WTC11 (cell line): ENCODE measurements around the gene CCN6. TPM values are rescaled to one million over a fixed set of nuclear protein-coding genes. Genes with fewer than 3 reads are reported as not detected.

ENCODE experiments used
- ATAC-seq: fragments of 200-7000 bp; cut with Tn5 transposase; 2 replicates; pipeline ENCODE4 v1.10.0; 2021; ENCODE audit warnings: mild to moderate bottlenecking, moderate library complexity
- CTCF ChIA-PET: fragments of 300-600 bp; sonication (Branson Sonifier 250); formaldehyde crosslinking; loops from one replicate; lab custom pipeline; 2021; ENCODE audit warnings: antibody characterized with exemption; lab: Charles Lee
- POLR2A ChIA-PET: fragments of 350-600 bp; sonication (Branson Sonifier 250); formaldehyde crosslinking; loops from one replicate; lab custom pipeline; 2021; ENCODE audit warnings: antibody characterized with exemption; lab: Charles Lee
- DNase-seq: peaks from one replicate; pipeline ENCODE4 v3.0.0; 2021; ENCODE audit warnings: low spot score
- H3K27ac Mint-ChIP-seq: 2 replicates; pipeline ENCODE4 v1.8.0; 2021; ENCODE audit warnings: mixed read lengths
- H3K27me3 Mint-ChIP-seq: 2 replicates; pipeline ENCODE4 v1.8.0; 2021; ENCODE audit warnings: low read depth, mild to moderate bottlenecking, moderate library complexity, mixed read lengths
- H3K36me3 Mint-ChIP-seq: 2 replicates; pipeline ENCODE4 v1.8.0; 2021; ENCODE audit warnings: mixed read lengths
- H3K4me1 Mint-ChIP-seq: 2 replicates; pipeline ENCODE4 v1.8.0; 2022; ENCODE audit warnings: mixed read lengths
- H3K4me3 Mint-ChIP-seq: 2 replicates; pipeline ENCODE4 v1.8.0; 2021; ENCODE audit warnings: mild to moderate bottlenecking, moderate library complexity, mixed read lengths
- H3K9me3 Mint-ChIP-seq: 2 replicates; pipeline ENCODE4 v1.8.0; 2021; ENCODE audit warnings: mixed read lengths
- ATF3 ChIP-seq: sonication (generic); formaldehyde crosslinking; conservative IDR thresholded peaks from 2 replicates; pipeline ENCODE4 v1.8.1; 2022; ENCODE audit warnings: mild to moderate bottlenecking, missing genetic modification reagents
- ATF6 ChIP-seq: sonication (generic); formaldehyde crosslinking; IDR thresholded peaks from 2 replicates; pipeline ENCODE4 v1.8.1; 2023; ENCODE audit warnings: mild to moderate bottlenecking, missing genetic modification reagents
- CBFB ChIP-seq: sonication (generic); formaldehyde crosslinking; IDR thresholded peaks from 2 replicates; pipeline ENCODE4 v1.8.1; 2022; ENCODE audit warnings: mild to moderate bottlenecking, low read depth, missing genetic modification reagents
- CDX4 ChIP-seq: fragments of 250-450 bp; sonication (Bioruptor Pico); IDR thresholded peaks from 2 replicates; pipeline ENCODE4 v1.9.0; 2021; ENCODE audit warnings: moderate library complexity, mild to moderate bottlenecking, inconsistent platforms, borderline replicate concordance
- CREB1 ChIP-seq: sonication (generic); formaldehyde crosslinking; IDR thresholded peaks from 2 replicates; pipeline ENCODE4 v1.8.0; 2023; ENCODE audit warnings: mild to moderate bottlenecking, missing genetic modification reagents
- E2F5 ChIP-seq: sonication (generic); formaldehyde crosslinking; IDR thresholded peaks from 2 replicates; pipeline ENCODE4 v1.8.1; 2022; ENCODE audit warnings: mild to moderate bottlenecking, moderate library complexity, missing genetic modification reagents
- FOXJ3 ChIP-seq: sonication (generic); formaldehyde crosslinking; IDR thresholded peaks from 2 replicates; pipeline ENCODE4 v1.9.0; 2021; ENCODE audit warnings: missing genetic modification reagents, mild to moderate bottlenecking, borderline replicate concordance
- FOXP4 ChIP-seq: sonication (generic); formaldehyde crosslinking; IDR thresholded peaks from 2 replicates; pipeline ENCODE4 v1.8.0; 2022; ENCODE audit warnings: mild to moderate bottlenecking, missing genetic modification reagents
- GTF2I ChIP-seq: fragments of 250-450 bp; sonication (Bioruptor Pico); conservative IDR thresholded peaks from 2 replicates; pipeline ENCODE4 v1.4.0; 2021; ENCODE audit warnings: mild to moderate bottlenecking
- IRF1 ChIP-seq: sonication (generic); formaldehyde crosslinking; IDR thresholded peaks from 2 replicates; pipeline ENCODE4 v1.8.0; 2023; ENCODE audit warnings: missing genetic modification reagents
- IRF2 ChIP-seq: sonication (generic); formaldehyde crosslinking; IDR thresholded peaks from 2 replicates; pipeline ENCODE4 v1.8.0; 2022; ENCODE audit warnings: low read depth, missing genetic modification reagents, borderline replicate concordance
- JUN ChIP-seq: sonication (generic); formaldehyde crosslinking; IDR thresholded peaks from 2 replicates; pipeline ENCODE4 v1.8.0; 2023; ENCODE audit warnings: mild to moderate bottlenecking, missing genetic modification reagents
- MAX ChIP-seq: sonication (generic); formaldehyde crosslinking; IDR thresholded peaks from 2 replicates; pipeline ENCODE4 v1.8.0; 2022; ENCODE audit warnings: mild to moderate bottlenecking, missing genetic modification reagents
- MLX ChIP-seq: sonication (generic); formaldehyde crosslinking; IDR thresholded peaks from 2 replicates; pipeline ENCODE4 v1.8.1; 2023; ENCODE audit warnings: mild to moderate bottlenecking, missing genetic modification reagents, moderate library complexity
- MYBL2 ChIP-seq: sonication (generic); formaldehyde crosslinking; IDR thresholded peaks from 2 replicates; pipeline ENCODE4 v1.8.1; 2023; ENCODE audit warnings: mild to moderate bottlenecking, moderate library complexity, missing genetic modification reagents
- NFYB ChIP-seq: sonication (generic); formaldehyde crosslinking; conservative IDR thresholded peaks from 2 replicates; pipeline ENCODE4 v1.8.0; 2022; ENCODE audit warnings: low read depth, missing genetic modification reagents
- NR2C2 ChIP-seq: sonication (generic); formaldehyde crosslinking; IDR thresholded peaks from 2 replicates; pipeline ENCODE4 v1.8.0; 2022; ENCODE audit warnings: mild to moderate bottlenecking, missing genetic modification reagents
- PRRX2 ChIP-seq: fragments of 250-450 bp; sonication (Bioruptor Pico); IDR thresholded peaks from 2 replicates; pipeline ENCODE4 v1.8.0; 2021; ENCODE audit warnings: mild to moderate bottlenecking
- ZNF138 ChIP-seq: sonication (generic); formaldehyde crosslinking; conservative IDR thresholded peaks from 2 replicates; pipeline ENCODE4 v1.8.1; 2022; ENCODE audit warnings: mild to moderate bottlenecking, moderate library complexity, missing genetic modification reagents
- ZNF232 ChIP-seq: sonication (generic); formaldehyde crosslinking; IDR thresholded peaks from 2 replicates; pipeline ENCODE4 v1.8.0; 2022; ENCODE audit warnings: mild to moderate bottlenecking, missing genetic modification reagents
- ZNF423 ChIP-seq: fragments of 250-450 bp; sonication (Bioruptor Pico); IDR thresholded peaks from 2 replicates; pipeline ENCODE4 v2.1.2; 2022; ENCODE audit warnings: mild to moderate bottlenecking, moderate library complexity
- ZNF532 ChIP-seq: fragments of 250-450 bp; sonication (Bioruptor Pico); IDR thresholded peaks from 2 replicates; pipeline ENCODE4 v1.9.0; 2021; ENCODE audit warnings: mild to moderate bottlenecking, borderline replicate concordance
- ZSCAN18 ChIP-seq: fragments of 250-450 bp; sonication (Bioruptor Pico); IDR thresholded peaks from 2 replicates; pipeline ENCODE4 v2.1.2; 2022; ENCODE audit warnings: mild to moderate bottlenecking, moderate library complexity
- total RNA-seq: library from RNA; stranded (reverse); gene quantifications from 3 replicates; pipeline ENCODE4 v1.2.3, GENCODE V29; 2021

The CCN6 gene
- total RNA-seq, 1 experiment from 2014 or later = not detected

- Mint-ChIP-seq H3K27me3 (peaks cover 6% of the 10 kb centered on the region), H3K9me3 (peaks cover 18% of the 10 kb centered on the region), H3K4me3 (no peak overlapping the region), H3K27ac (no peak overlapping the region), H3K36me3 (peaks cover 9% of the 10 kb centered on the region)
- ATAC-seq = no peak
- ChIA-PET CTCF (no interaction called here), POLR2A (no interaction called here)
- DNase-seq = no peak
- TF ChIP-seq FOXP4 (CRISPR knock-in tag) = no peak
- TF ChIP-seq ZSCAN18 = no peak
- no peak for TF ChIP-seq ZNF232 (CRISPR knock-in tag)
- TF ChIP-seq NFYB (CRISPR knock-in tag) = no peak
- no peak for TF ChIP-seq IRF2 (CRISPR knock-in tag)
- TF ChIP-seq FOXJ3 (CRISPR knock-in tag) = no peak
- TF ChIP-seq CBFB (CRISPR knock-in tag) = no peak
- no peak for TF ChIP-seq ATF6 (CRISPR knock-in tag)
- TF ChIP-seq, all 79 proteins: peak for 0
- no peaks in the 10 kb centered on the region for H3K4me1 Mint-ChIP-seq
Measured at GRCh38 chr6:112022749-112023148, 31.2 kb upstream of the CCN6 start.

- H3K27me3 Mint-ChIP-seq = peaks cover 6% of the 10 kb centered on the region
- H3K36me3 Mint-ChIP-seq = peaks cover 9% of the 10 kb centered on the region
- DNase-seq = no peak
- no peaks in the 10 kb centered on the region for H3K4me1 Mint-ChIP-seq
- no peak overlapping the region for H3K27ac Mint-ChIP-seq
- no peak for ATAC-seq
- H3K4me3 Mint-ChIP-seq = no peak overlapping the region
- H3K9me3 Mint-ChIP-seq = peaks cover 18% of the 10 kb centered on the region
- ChIA-PET POLR2A (no interaction called here), CTCF (no interaction called here)
- TF ChIP-seq ZNF138 (CRISPR knock-in tag) (no peak), IRF1 (CRISPR knock-in tag) (no peak), MYBL2 (CRISPR knock-in tag) (no peak), PRRX2 (no peak), ZNF423 (CRISPR knock-in tag) (no peak), MAX (CRISPR knock-in tag) (no peak), E2F5 (CRISPR knock-in tag) (no peak), MLX (CRISPR knock-in tag) (no peak), CDX4 (no peak), CBFB (CRISPR knock-in tag) (no peak), CREB1 (CRISPR knock-in tag) (no peak), JUN (CRISPR knock-in tag) (no peak), ZNF532 (CRISPR knock-in tag) (no peak), GTF2I (CRISPR knock-in tag) (no peak), NR2C2 (CRISPR knock-in tag) (no peak), ATF3 (CRISPR knock-in tag) (no peak)
Measured at GRCh38 chr6:112024464-112024863, 29.4 kb upstream of the CCN6 start.
